IMR-90 (cell line): Measurements from ENCODE around the gene ZNF366. TPM values are rescaled to one million over a fixed set of nuclear protein-coding genes. Genes with fewer than 3 reads are reported as not detected.

ENCODE experiments used
- ATAC-seq: fragments of 200-7000 bp; cut with Tn5 transposase; 2 replicates; pipeline ENCODE4 v1.9.1; 2020; ENCODE audit warnings: low read depth, mild to moderate bottlenecking, moderate library complexity
- BruUV-seq: library from RNA; stranded (reverse); fragments of 400-500 nt; replicated peaks from 2 replicates; lab custom pipeline; 2021; lab: Mats Ljungman, UMichigan
- CTCF ChIA-PET: fragments of 300-600 bp; formaldehyde crosslinking; extraction: SDS; loops from one replicate; lab custom pipeline; 2021; ENCODE audit warnings: antibody characterized with exemption; lab: Yijun Ruan, JAX
- POLR2A ChIA-PET: fragments of 300-600 bp; sonication (Branson Sonifier 250); formaldehyde crosslinking; loops from one replicate; lab custom pipeline; 2022; ENCODE audit warnings: antibody characterized with exemption; ENCODE audit not compliant: unreplicated experiment; lab: Charles Lee
- DNase-seq: peaks from one replicate; pipeline ENCODE4 v3.0.0; 2013
- H2AFZ ChIP-seq: replicated peaks from 2 replicates; pipeline ENCODE3; 2013; ENCODE audit warnings: low read length, mild to moderate bottlenecking; ENCODE audit not compliant: poor library complexity
- H2AK5ac ChIP-seq: 2 replicates; pipeline ENCODE4 v1.6.1; 2013; ENCODE audit warnings: low read depth, low read length, inconsistent platforms
- H2AK9ac ChIP-seq: replicated peaks from 2 replicates; pipeline ENCODE3; 2013; ENCODE audit warnings: mild to moderate bottlenecking, low read depth, low read length, moderate library complexity; ENCODE audit not compliant: poor library complexity
- H2BK120ac ChIP-seq: 2 replicates; pipeline ENCODE4 v1.6.1; 2013; ENCODE audit warnings: low read depth, low read length, inconsistent platforms
- H2BK15ac ChIP-seq: 3 replicates; pipeline ENCODE4 v1.6.1; 2013; ENCODE audit warnings: low read depth, low read length, inconsistent platforms
- H2BK20ac ChIP-seq: 2 replicates; pipeline ENCODE4 v1.6.1; 2013; ENCODE audit warnings: low read depth, mild to moderate bottlenecking, inconsistent platforms, low read length, moderate library complexity
- H2BK5ac ChIP-seq: 2 replicates; pipeline ENCODE4 v1.6.1; 2013; ENCODE audit warnings: mild to moderate bottlenecking, low read depth, low read length, inconsistent platforms; ENCODE audit not compliant: poor library complexity, severe bottlenecking
- H3K14ac ChIP-seq: replicated peaks from 2 replicates; pipeline ENCODE4 v1.6.1; 2013; ENCODE audit warnings: low read depth, low read length, inconsistent platforms
- H3K18ac ChIP-seq: 2 replicates; pipeline ENCODE4 v1.6.1; 2013; ENCODE audit warnings: low read depth, low read length, control low read depth
- H3K23ac ChIP-seq: 2 replicates; pipeline ENCODE4 v1.6.1; 2013; ENCODE audit warnings: low read depth, low read length, inconsistent platforms
- H3K27ac ChIP-seq: 2 replicates; pipeline ENCODE4 v1.5.1; 2013; ENCODE audit warnings: mild to moderate bottlenecking, control low read depth, low read length; ENCODE audit not compliant: insufficient read depth
- H3K27me3 ChIP-seq: 2 replicates; pipeline ENCODE4 v1.6.1; 2013; ENCODE audit warnings: low read length; ENCODE audit not compliant: control insufficient read depth, insufficient read depth
- H3K36me3 ChIP-seq: 2 replicates; pipeline ENCODE4 v1.6.1; 2013; ENCODE audit warnings: low read length, mixed read lengths; ENCODE audit not compliant: control insufficient read depth, insufficient read depth
- H3K4ac ChIP-seq: 2 replicates; pipeline ENCODE4 v1.6.1; 2013; ENCODE audit warnings: low read depth, low read length, inconsistent platforms
- H3K4me1 ChIP-seq: 2 replicates; pipeline ENCODE4 v1.6.1; 2013; ENCODE audit warnings: low read length, mixed read lengths; ENCODE audit not compliant: control insufficient read depth, insufficient read depth
- H3K4me2 ChIP-seq: 2 replicates; pipeline ENCODE4 v1.6.1; 2013; ENCODE audit warnings: low read depth, mild to moderate bottlenecking, control low read depth, low read length, moderate library complexity
- H3K4me3 ChIP-seq: 2 replicates; pipeline ENCODE4 v1.5.1; 2013; ENCODE audit warnings: low read depth, mild to moderate bottlenecking, control low read depth, low read length, moderate library complexity; ENCODE audit not compliant: insufficient read depth
- H3K56ac ChIP-seq: 2 replicates; pipeline ENCODE4 v1.6.1; 2013; ENCODE audit warnings: low read length, inconsistent platforms; ENCODE audit not compliant: insufficient read depth; ENCODE audit errors: extremely low read depth
- H3K79me1 ChIP-seq, 2 experiments: 2 replicates each; pipeline ENCODE4 v1.6.1; 2013; ENCODE audit warnings: low read length in 2 of 2, inconsistent platforms in 1 of 2, low read depth in 1 of 2
- H3K9ac ChIP-seq: 2 replicates; pipeline ENCODE4 v1.6.1; 2013; ENCODE audit warnings: low read depth, low read length, control low read depth
- H3K9me1 ChIP-seq: 2 replicates; pipeline ENCODE4 v1.6.1; 2013; ENCODE audit warnings: low read length, inconsistent platforms; ENCODE audit not compliant: insufficient read depth
- H3K9me3 ChIP-seq: 2 replicates; pipeline ENCODE4 v1.6.1; 2013; ENCODE audit warnings: low read length; ENCODE audit not compliant: control insufficient read depth, insufficient read depth
- H4K20me1 ChIP-seq: 2 replicates; pipeline ENCODE4 v1.6.1; 2013; ENCODE audit warnings: low read length, inconsistent platforms; ENCODE audit not compliant: insufficient read depth
- H4K5ac ChIP-seq: 2 replicates; pipeline ENCODE4 v1.6.1; 2013; ENCODE audit warnings: mild to moderate bottlenecking, low read depth, low read length, control low read depth
- H4K8ac ChIP-seq, 2 experiments: 2 replicates each; pipeline ENCODE4 v1.6.1; 2013; ENCODE audit warnings: low read depth in 2 of 2, low read length in 2 of 2, control low read depth in 1 of 2, inconsistent platforms in 1 of 2
- H4K91ac ChIP-seq: 2 replicates; pipeline ENCODE4 v1.6.1; 2013; ENCODE audit warnings: low read depth, low read length, inconsistent platforms; ENCODE audit not compliant: insufficient read depth
- CEBPB ChIP-seq: IDR thresholded peaks from 2 replicates; pipeline ENCODE4 v1.6.1; 2012; ENCODE audit warnings: low read depth, low read length, improper control_type of control experiment
- MAZ ChIP-seq: IDR thresholded peaks from 2 replicates; pipeline ENCODE4 v1.6.1; 2012; ENCODE audit warnings: low read depth, mild to moderate bottlenecking, low read length, improper control_type of control experiment, moderate library complexity, borderline replicate concordance
- NFE2L2 ChIP-seq: fragments of 150-350 bp; IDR thresholded peaks from 2 replicates; pipeline ENCODE4 v1.6.1; 2016; ENCODE audit warnings: low read depth, mild to moderate bottlenecking, low read length
- RAD21 ChIP-seq: IDR thresholded peaks from 2 replicates; pipeline ENCODE4 v1.6.1; 2012; ENCODE audit warnings: low read length, improper control_type of control experiment
- RCOR1 ChIP-seq: IDR thresholded peaks from 2 replicates; pipeline ENCODE4 v1.6.1; 2012; ENCODE audit warnings: mild to moderate bottlenecking, low read length, improper control_type of control experiment; ENCODE audit not compliant: insufficient replicate concordance
- RFX5 ChIP-seq: IDR thresholded peaks from 2 replicates; pipeline ENCODE4 v1.8.0; 2012; ENCODE audit warnings: low read depth, mild to moderate bottlenecking, low read length, moderate library complexity
- WGBS, 2 experiments: methylation state at CpG; one replicate each; pipeline versions ENCODE4 v1.1.5 to v1.1.7; 2013; ENCODE audit warnings: missing lambda C conversion rate in 2 of 2; ENCODE audit not compliant: insufficient read length in 1 of 2; ENCODE audit errors: extremely low coverage in 2 of 2; 5-methylcytosine and 5-hydroxymethylcytosine counted together
- dilution Hi-C: fragments of 300-500 bp; cut with HindIII; formaldehyde crosslinking; loops from one replicate; pipeline ENCODE4 v1.14.3; 2018; ENCODE audit warnings: low sequenced_read_pairs; ENCODE audit not compliant: unreplicated experiment
- in situ Hi-C: fragments of 300-500 bp; cut with MboI; formaldehyde crosslinking; loops from 3 replicates; pipeline ENCODE4 v1.14.3; 2019; ENCODE audit warnings: low sequenced_read_pairs, inconsistent platforms, mixed read lengths
- intact Hi-C: fragments of 100-400 bp; cut with micrococcal nuclease; formaldehyde crosslinking; loops from 2 replicates; pipeline ENCODE4 v1.10.0; 2022
- polyA plus RNA-seq, 3 experiments: library from polyadenylated mRNA; depleted of rRNA; stranded (reverse); fragments of >200 nt; gene quantifications; 2 replicates each; pipeline ENCODE4 v1.2.3, GENCODE V29; 2012; ENCODE audit warnings: low replicate concordance in 1 of 3
- total RNA-seq: library from RNA; depleted of rRNA; stranded (reverse); fragments of >200 nt; gene quantifications from 2 replicates; pipeline ENCODE4 v1.2.3, GENCODE V29; 2012

The ZNF366 gene
- total and polyA plus RNA-seq, 2 of the 4 experiments (the other 2 are of a cell fraction), result not detected

DNA sequence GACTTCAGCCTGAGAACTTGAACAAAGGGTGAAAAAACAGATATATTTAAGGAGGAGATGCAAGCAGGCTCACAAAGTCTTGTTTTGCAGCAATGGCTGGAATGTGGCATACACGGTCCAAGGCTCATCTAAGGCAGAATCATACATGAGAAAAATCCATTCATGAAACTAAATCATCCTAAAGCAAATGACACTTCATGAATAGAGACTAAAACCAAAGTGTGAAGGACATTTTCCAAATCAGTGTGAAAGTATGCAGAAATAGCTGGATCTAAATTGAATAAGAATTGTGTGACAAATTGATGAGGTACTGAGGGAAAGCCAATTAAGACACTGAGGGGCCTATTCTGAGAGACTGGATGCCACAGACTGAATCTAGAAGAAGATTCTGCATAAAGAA is 27.3 kb downstream of the ZNF366 start:
- H3K9me3 ChIP-seq, result no peaks in the 10 kb centered on the region
- no peak overlapping the region for H3K4me3 ChIP-seq
- intact Hi-C loops, result no loop called here
- no peak overlapping the region for H2AFZ ChIP-seq
- dilution Hi-C loops, result no loop called here
- in situ Hi-C loops, result no loop called here
- H4K91ac ChIP-seq, result no peak overlapping the region
- ATAC-seq (no peak), DNase-seq (no peak)
- H2BK5ac ChIP-seq, result no peak overlapping the region
- no peaks in the 10 kb centered on the region for H3K79me1 ChIP-seq
- H4K20me1 ChIP-seq, result no peaks in the 10 kb centered on the region
- H3K36me3 ChIP-seq, result no peaks in the 10 kb centered on the region
- H2BK15ac ChIP-seq, result no peak overlapping the region
- no peak overlapping the region for H2BK20ac ChIP-seq
- no peak overlapping the region for H3K14ac ChIP-seq
- no peak overlapping the region for H3K4me2 ChIP-seq
- no CpG with 5 or more reads among the region's 1 CpG for WGBS, 2 experiments
- peaks cover 2% of the 10 kb centered on the region; the same call in 1 of the 2 replicates for H3K4me1 ChIP-seq
- H3K23ac ChIP-seq, result no peak overlapping the region
- no TSS peak for BruUV-seq
- H3K9me1 ChIP-seq, result no peaks in the 10 kb centered on the region
- ChIA-PET POLR2A (no interaction called here), CTCF (no interaction called here)
- no peak overlapping the region for H3K18ac ChIP-seq
- TF ChIP-seq RFX5 (no peak), CEBPB (no peak), MAZ (no peak), RCOR1 (no peak), NFE2L2 (no peak), RAD21 (no peak)
- H2AK9ac ChIP-seq, result no peak overlapping the region
- H3K4ac ChIP-seq, result no peak overlapping the region
- H3K27ac ChIP-seq, result no peak overlapping the region
- no peak overlapping the region for H4K8ac ChIP-seq
- no peak overlapping the region for H2BK120ac ChIP-seq
- H3K56ac ChIP-seq, result no peak overlapping the region
- no peak overlapping the region for H3K9ac ChIP-seq
- peaks cover 2% of the 10 kb centered on the region; the same call in 1 of the 2 replicates for H3K27me3 ChIP-seq
- no peak overlapping the region for H4K5ac ChIP-seq
- H2AK5ac ChIP-seq, result no peak overlapping the region
